Naive B cell (primary cell): ENCODE measurements around the gene PISD. TPM values are rescaled to one million over a fixed set of nuclear protein-coding genes. Genes with fewer than 3 reads are reported as not detected.
"Not testable (repeated sequence)": the region's sequence is repeated elsewhere in the genome, so short reads cannot be mapped to it uniquely, and the experiment has no call there.

Experiments used
- ATAC-seq, 2 donors: fragments of 150-1000 bp; cut with Tn5 transposase; 2 replicates each; pipeline ENCODE4 v1.10.0; 2021; ENCODE audit warnings: low read depth in 2 of 2, mild to moderate bottlenecking in 2 of 2, moderate library complexity in 2 of 2
- DNase-seq: peaks from one replicate; pipeline ENCODE4 v3.0.0; 2022
- H3K27ac Mint-ChIP-seq, 6 donors: one replicate each; pipeline ENCODE4 v1.8.0; 2020 to 2022; ENCODE audit warnings: mild to moderate bottlenecking in 6 of 6, mixed read lengths in 6 of 6, moderate library complexity in 5 of 6, inconsistent platforms in 2 of 6
- H3K27me3 Mint-ChIP-seq, 3 donors: one replicate each; pipeline ENCODE4 v1.8.0; 2021 to 2022; ENCODE audit warnings: mixed read lengths in 3 of 3, mild to moderate bottlenecking in 1 of 3
- H3K36me3 Mint-ChIP-seq, 2 donors: one replicate each; pipeline ENCODE4 v1.8.0; 2020 to 2022; ENCODE audit warnings: mixed read lengths in 2 of 2, inconsistent platforms in 1 of 2, mild to moderate bottlenecking in 1 of 2
- H3K4me1 Mint-ChIP-seq, 3 donors: one replicate each; pipeline ENCODE4 v1.8.0; 2020 to 2022; ENCODE audit warnings: mixed read lengths in 3 of 3, inconsistent platforms in 1 of 3, mild to moderate bottlenecking in 1 of 3, moderate library complexity in 1 of 3
- H3K4me3 Mint-ChIP-seq, 8 donors: one replicate each; pipeline ENCODE4 v1.8.0; 2020 to 2022; ENCODE audit warnings: mild to moderate bottlenecking in 8 of 8, mixed read lengths in 8 of 8, moderate library complexity in 8 of 8, inconsistent platforms in 2 of 8
- H3K9me3 Mint-ChIP-seq, 7 donors: one replicate each; pipeline ENCODE4 v1.8.0; 2020 to 2022; ENCODE audit warnings: mixed read lengths in 7 of 7, mild to moderate bottlenecking in 5 of 7, inconsistent platforms in 2 of 7, moderate library complexity in 1 of 7
- polyA plus RNA-seq, 6 donors: library from polyadenylated mRNA; unstranded; fragments of 300-500 nt; fragmentation: Illumina TruSeq; gene quantifications; one replicate each; pipeline ENCODE4 v1.2.3, GENCODE V29; 2021; ENCODE audit warnings: low read depth in 6 of 6

The PISD gene
- polyA plus RNA-seq, 6 donors from 2014 or later, result 14.9 to 23.1 (median 18.9) TPM

DNA sequence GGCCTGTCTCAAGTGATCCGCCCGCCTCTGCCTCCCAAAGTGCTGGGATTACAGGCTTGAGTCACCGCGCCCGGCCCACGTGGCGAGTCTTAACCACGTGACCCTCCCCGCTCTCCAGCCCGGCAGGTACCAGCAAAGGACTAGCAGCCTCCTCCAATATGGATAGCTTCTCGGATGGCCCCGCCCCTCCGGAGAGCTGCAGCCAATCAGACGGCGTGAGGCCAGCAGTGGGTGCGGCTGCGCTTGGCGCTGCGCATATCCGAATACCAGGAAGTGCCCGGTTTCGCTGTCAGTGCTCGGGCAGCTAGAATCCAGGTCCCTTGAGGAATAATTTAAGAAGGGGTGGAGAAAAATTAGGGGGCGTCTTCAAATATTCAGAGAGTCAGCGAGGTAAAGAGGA is 14.7 kb upstream of the PISD start:
- Mint-ChIP-seq H3K27me3 (no peaks in the 10 kb centered on the region), H3K9me3 (no peaks in the 10 kb centered on the region)
- peak; percentile 95 to 98 for ATAC-seq

DNA sequence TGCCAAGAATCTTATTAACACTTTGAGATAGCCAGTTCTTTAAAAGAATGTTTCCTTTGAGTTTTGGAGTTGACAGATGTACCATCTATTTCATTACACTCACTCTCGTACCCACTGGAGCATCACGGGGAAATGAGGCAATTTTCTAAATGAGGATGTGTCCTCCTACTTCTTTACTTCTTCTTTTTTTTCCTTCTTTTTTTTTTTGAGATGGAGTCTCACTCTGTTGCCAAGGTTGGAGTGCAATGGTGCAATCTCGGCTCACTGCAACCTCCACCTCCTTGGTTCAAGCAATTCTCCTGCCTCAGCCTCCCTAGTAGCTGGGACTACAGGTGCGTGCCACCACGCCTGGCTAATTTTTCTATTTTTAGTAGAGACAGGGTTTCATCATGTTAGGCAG is 12.2 kb upstream of the PISD start:
- ATAC-seq, result peak; percentile 53 to 56
- H3K4me3 Mint-ChIP-seq, result peak overlapping the region in 6 of 8 donors; percentile 11 to 80 (median 51)
- not testable (repeated sequence) for H3K9me3 Mint-ChIP-seq, H3K27me3 Mint-ChIP-seq, H3K36me3 Mint-ChIP-seq
- peak overlapping the region; percentile 28 to 90 (median 79) for H3K27ac Mint-ChIP-seq
- DNase-seq, result peak; percentile 55
- peaks cover 20 to 41% (median 22%) of the 10 kb centered on the region in 3 donors for H3K4me1 Mint-ChIP-seq

More for the DNA sequence above, 14.7 kb upstream of the PISD start:
- Mint-ChIP-seq H3K4me1 (peaks cover 22 to 41% (median 23%) of the 10 kb centered on the region in 3 donors), H3K27ac (peak overlapping the region; percentile 95 to 99 (median 98)), H3K4me3 (peak overlapping the region; percentile 87 to 98 (median 96)), H3K36me3 (no peaks in the 10 kb centered on the region)
- peak; percentile 87 for DNase-seq

DNA sequence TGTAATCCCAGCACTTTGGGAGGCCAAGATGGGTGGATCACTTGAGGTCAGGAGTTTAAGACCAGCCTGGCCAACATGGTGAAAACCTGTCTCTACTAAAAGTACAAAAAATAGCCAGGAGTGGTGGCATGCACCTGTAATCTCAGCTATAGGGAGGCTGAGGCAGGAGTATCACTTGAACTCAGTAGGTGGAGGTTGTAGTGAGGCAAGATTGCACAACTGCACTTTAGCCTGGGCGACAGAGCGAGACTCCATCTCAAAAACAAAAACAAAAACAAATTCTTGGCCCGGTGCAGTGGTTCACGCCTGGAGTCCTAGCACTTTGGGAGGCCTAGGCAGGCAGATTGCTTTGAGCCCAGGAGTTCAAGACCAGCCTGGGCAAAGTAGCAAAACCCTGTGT is 6.8 kb upstream of the PISD start:
- ATAC-seq, H3K4me3 Mint-ChIP-seq, H3K27ac Mint-ChIP-seq, H3K27me3 Mint-ChIP-seq, DNase-seq, H3K9me3 Mint-ChIP-seq, H3K36me3 Mint-ChIP-seq: not testable (repeated sequence)
- H3K4me1 Mint-ChIP-seq, result peaks cover 3 to 15% (median 5%) of the 10 kb centered on the region in 3 donors

DNA sequence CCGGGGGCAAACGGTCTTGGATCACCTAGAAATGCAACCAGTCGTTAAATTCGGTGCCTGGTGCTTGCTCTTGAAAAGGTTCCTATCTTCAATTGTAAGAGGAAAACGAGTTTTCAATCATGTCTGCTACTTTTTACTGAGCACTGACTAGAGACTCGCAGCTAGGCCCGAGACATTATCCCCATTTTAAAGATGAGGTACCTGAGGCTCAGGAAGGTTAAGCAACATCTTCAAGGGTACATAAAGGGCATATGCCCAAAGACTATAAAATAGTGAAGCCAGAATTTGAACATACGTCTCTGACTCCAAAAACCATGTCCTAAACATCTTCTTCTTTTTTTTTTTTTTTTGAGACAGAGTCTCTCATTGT is 638 bp upstream of the PISD start:
- ATAC-seq (no peak), DNase-seq (no peak)
- Mint-ChIP-seq H3K27ac (peak overlapping the region; percentile 97 to 100 (median 98)), H3K36me3 (no peaks in the 10 kb centered on the region), H3K9me3 (no peaks in the 10 kb centered on the region), H3K4me1 (peaks cover 23 to 39% (median 31%) of the 10 kb centered on the region in 3 donors), H3K4me3 (peak overlapping the region; percentile 93 to 100 (median 98)), H3K27me3 (no peaks in the 10 kb centered on the region)

DNA sequence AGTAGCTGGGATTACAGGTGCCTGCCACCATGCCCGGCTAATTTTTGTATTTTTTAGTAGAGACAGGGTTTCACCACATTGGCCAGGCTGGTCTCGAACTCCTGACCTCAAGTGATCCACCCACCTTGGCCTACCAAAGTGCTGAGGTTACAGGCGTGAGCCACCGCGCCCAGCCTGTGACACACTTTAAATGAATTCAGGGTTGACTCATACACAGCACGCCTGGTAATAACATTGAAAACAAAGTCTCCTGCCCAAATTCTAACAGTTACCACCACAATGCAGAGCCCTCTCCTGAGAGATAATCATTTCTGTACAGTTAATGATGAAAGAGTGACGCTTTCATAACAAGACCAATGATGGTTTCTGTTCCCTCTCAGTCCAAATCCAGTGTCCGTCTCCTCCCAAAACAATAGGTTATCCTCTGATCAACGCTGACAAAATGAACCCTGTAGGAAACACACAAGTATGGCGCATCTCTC is 1.1 kb downstream of the PISD start:
- DNase-seq, H3K27me3 Mint-ChIP-seq, H3K36me3 Mint-ChIP-seq, H3K9me3 Mint-ChIP-seq, ATAC-seq: not testable (repeated sequence)
- H3K4me3 Mint-ChIP-seq, result peak overlapping the region; percentile 93 to 100 (median 98)
- H3K4me1 Mint-ChIP-seq, result peaks cover 23 to 39% (median 37%) of the 10 kb centered on the region in 3 donors
- peak overlapping the region in 5 of 6 donors; percentile 88 to 98 (median 97) for H3K27ac Mint-ChIP-seq

DNA sequence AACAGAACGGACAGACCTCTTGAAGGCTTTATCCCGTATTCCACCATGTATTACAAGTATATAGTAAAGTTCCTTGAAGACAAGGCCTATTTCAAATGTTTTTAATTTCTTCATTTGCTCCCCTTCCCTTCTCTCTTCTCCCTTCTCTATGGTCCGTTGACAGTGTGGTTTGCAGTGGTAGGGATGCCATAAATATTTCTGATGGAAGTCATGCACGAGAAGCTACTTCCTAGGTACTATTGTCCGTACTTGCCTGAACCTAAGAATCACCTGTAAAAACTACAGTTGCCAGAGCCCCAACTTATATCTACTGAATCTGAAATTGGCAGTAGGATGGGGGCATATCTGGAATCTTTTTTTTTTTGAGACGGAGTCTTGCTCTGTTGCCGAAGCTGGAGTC is 2.8 kb downstream of the PISD start:
- Mint-ChIP-seq H3K36me3 (no peaks in the 10 kb centered on the region), H3K4me1 (peaks cover 22 to 43% (median 38%) of the 10 kb centered on the region in 3 donors), H3K9me3 (no peaks in the 10 kb centered on the region), H3K4me3 (peak overlapping the region in 2 of 8 donors; percentile 33 to 71), H3K27me3 (no peaks in the 10 kb centered on the region), H3K27ac (peak overlapping the region in 1 of 6 donors; percentile 27)
- DNase-seq (no peak), ATAC-seq (no peak)

DNA sequence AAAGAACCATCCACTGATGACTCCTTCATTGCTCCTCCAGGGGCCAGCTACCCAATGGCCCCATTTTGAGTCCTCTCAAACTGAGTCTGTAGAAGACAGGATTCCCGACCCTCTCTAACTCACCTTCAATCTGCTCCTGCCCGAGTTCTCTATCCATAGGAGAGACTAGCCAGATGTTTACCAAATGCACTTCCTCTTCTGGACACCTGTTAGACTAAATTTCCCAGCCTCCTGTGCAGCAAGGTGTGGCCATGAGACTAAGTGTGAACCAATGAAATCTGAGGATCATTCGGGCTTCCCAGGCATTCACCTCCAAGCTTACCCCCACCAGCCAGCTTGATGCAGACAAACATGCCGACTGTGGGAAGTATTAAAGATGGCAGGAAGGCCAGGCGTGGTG is 7.6 kb downstream of the PISD start:
- Mint-ChIP-seq H3K4me1 (peaks cover 26 to 58% (median 31%) of the 10 kb centered on the region in 3 donors), H3K4me3 (peak overlapping the region in 2 of 8 donors; percentile 40 to 53), H3K36me3 (no peaks in the 10 kb centered on the region)

DNA sequence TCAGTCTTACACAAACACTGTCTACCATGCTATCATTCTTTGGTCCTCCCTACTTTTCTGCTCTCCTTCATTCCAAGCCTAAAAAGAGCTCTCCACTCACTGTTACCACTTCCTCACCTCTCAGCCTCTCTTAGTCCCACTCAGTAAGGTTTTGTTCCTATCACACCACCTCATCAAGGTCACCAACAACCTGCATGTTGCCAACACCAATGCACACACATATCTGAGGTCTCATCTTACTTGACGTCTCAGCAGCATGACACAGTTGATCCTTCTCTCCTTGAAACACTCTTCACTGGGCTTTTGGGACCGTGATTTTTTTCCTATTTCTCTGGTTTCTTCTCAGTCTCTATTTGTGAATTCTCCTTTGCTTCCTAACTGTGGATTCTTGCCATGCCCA is 8.1 kb downstream of the PISD start:
- Mint-ChIP-seq H3K27me3 (no peaks in the 10 kb centered on the region), H3K27ac (peak overlapping the region in 2 of 6 donors; percentile 17 to 84), H3K9me3 (no peaks in the 10 kb centered on the region), H3K4me3 (peak overlapping the region in 1 of 8 donors; percentile 59), H3K4me1 (peaks cover 26 to 54% (median 26%) of the 10 kb centered on the region in 3 donors), H3K36me3 (no peaks in the 10 kb centered on the region)
- DNase-seq, result no peak
- no peak for ATAC-seq

More for the DNA sequence above, 7.6 kb downstream of the PISD start:
- no peaks in the 10 kb centered on the region for H3K27me3 Mint-ChIP-seq
- DNase-seq, result no peak
- no peak for ATAC-seq
- H3K9me3 Mint-ChIP-seq, result no peaks in the 10 kb centered on the region
- H3K27ac Mint-ChIP-seq, result peak overlapping the region in 3 of 6 donors; percentile 6 to 84 (median 17)

DNA sequence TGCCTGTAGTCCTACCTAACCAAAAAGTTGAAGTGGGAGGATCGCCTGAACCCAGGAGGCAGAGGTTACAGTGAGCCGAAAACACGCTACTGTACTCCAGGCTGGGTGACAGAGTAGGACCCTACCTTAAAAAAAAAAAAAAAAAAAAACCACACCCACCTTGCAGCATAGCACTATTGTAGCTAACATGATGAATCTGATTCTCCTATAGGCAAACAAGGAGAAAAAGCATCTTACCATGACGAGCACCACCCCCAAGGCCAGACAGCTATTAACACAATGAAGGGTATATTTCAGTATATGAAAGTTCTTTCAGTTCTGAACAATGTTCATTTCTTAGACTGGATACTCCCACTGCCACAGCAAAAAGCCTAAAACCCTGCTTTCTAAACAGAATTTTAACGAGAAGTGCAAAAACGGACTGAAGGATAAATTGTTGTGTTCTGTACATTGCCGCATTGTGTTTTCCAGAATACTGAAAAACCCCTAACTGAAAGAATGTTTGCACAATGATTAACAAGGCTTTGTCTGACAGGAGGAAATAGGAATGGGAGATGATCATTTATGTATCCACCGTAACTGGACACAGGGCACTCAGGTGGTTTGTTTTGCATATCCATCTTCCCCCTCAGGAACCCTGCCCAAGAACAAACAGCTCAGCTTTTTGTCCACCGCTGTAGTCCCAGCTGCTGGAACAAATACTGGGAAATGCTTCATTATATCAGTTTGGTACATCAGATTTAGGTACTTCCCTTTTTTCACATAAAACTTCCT is 8.9 kb downstream of the PISD start:
- no peaks in the 10 kb centered on the region for H3K9me3 Mint-ChIP-seq
- peaks cover 24 to 51% (median 26%) of the 10 kb centered on the region in 3 donors for H3K4me1 Mint-ChIP-seq
- H3K36me3 Mint-ChIP-seq, result no peaks in the 10 kb centered on the region
- peak overlapping the region in 3 of 6 donors; percentile 34 to 91 (median 56) for H3K27ac Mint-ChIP-seq
- H3K4me3 Mint-ChIP-seq, result peak overlapping the region in 1 of 8 donors; percentile 52
- ATAC-seq (no peak), DNase-seq (no peak)
- no peaks in the 10 kb centered on the region for H3K27me3 Mint-ChIP-seq

DNA sequence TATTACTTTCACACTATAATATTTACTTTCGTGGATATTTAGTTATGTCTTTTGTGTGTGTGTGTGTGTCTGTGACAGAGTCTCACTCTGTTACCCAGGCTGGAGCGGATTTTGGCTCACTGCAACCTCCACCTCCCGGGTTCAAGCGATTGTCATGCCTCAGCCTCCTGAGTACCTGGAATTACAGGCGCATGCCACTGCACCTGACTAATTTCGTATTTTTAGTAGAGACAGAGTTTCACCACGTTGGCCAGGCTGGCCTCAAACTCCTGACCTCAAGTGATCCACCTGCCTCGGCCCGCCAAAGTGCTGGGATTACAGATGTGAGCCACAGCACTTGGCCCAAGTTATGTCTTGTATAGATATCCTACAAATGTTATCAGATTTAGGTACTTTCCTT is 9.9 kb downstream of the PISD start:
- H3K27me3 Mint-ChIP-seq, result no peaks in the 10 kb centered on the region
- H3K36me3 Mint-ChIP-seq, result no peaks in the 10 kb centered on the region
- H3K9me3 Mint-ChIP-seq, result no peaks in the 10 kb centered on the region
- ATAC-seq, result no peak
- peak overlapping the region in 3 of 6 donors; percentile 39 to 78 (median 62) for H3K27ac Mint-ChIP-seq
- H3K4me1 Mint-ChIP-seq, result peaks cover 18 to 51% (median 26%) of the 10 kb centered on the region in 3 donors
- no peak overlapping the region for H3K4me3 Mint-ChIP-seq
- no peak for DNase-seq

DNA sequence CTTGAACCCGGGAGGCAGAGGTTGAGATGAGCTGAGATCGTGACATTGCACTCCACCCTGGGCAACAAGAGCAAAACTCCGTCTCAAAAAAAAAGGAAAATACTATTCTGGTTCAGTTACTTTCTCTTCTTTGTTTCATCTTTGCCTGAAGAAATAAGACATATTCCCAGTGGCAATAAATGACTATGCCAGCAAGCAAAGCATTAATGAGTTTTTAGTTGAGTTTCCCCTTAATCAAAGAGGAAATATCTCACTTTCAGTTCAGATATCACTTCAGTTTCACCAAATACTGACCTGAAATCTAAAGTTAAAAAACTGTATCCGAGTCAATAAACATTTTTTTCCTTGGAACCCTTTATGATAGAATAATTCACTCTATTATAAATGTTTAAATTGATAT is 10.4 kb downstream of the PISD start:
- Mint-ChIP-seq H3K4me3 (peak overlapping the region in 2 of 8 donors; percentile 9 to 54), H3K27me3 (no peaks in the 10 kb centered on the region), H3K4me1 (peaks cover 16 to 51% (median 26%) of the 10 kb centered on the region in 3 donors), H3K36me3 (no peaks in the 10 kb centered on the region), H3K9me3 (no peaks in the 10 kb centered on the region), H3K27ac (peak overlapping the region in 3 of 6 donors; percentile 38 to 78 (median 72))
- no peak for DNase-seq
- no peak for ATAC-seq

DNA sequence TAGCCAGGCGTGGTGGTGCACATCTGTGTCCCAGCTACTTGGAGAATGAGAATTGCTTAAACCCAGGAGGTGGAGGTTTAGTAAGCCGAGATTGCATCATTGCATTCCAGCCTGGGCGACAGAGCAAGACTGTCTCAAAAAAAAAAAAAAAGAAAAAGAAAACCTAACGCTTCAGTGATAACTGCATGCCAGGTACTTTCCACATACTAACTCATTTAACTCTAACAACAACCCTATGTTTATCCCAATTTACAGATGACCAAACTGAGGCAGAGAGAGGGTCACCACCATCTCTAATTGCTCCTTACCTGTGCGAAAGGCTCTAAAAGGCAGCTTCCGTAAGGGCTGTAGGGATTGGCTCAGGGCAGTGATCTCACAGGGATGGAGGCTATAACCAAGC is 11.6 kb downstream of the PISD start:
- no peak overlapping the region for H3K27ac Mint-ChIP-seq
- no peaks in the 10 kb centered on the region for H3K9me3 Mint-ChIP-seq
- no peak overlapping the region for H3K4me3 Mint-ChIP-seq
- H3K4me1 Mint-ChIP-seq, result peaks cover 13 to 47% (median 26%) of the 10 kb centered on the region in 3 donors
- DNase-seq, result no peak
- no peak for ATAC-seq
- no peaks in the 10 kb centered on the region for H3K27me3 Mint-ChIP-seq
- no peaks in the 10 kb centered on the region for H3K36me3 Mint-ChIP-seq

DNA sequence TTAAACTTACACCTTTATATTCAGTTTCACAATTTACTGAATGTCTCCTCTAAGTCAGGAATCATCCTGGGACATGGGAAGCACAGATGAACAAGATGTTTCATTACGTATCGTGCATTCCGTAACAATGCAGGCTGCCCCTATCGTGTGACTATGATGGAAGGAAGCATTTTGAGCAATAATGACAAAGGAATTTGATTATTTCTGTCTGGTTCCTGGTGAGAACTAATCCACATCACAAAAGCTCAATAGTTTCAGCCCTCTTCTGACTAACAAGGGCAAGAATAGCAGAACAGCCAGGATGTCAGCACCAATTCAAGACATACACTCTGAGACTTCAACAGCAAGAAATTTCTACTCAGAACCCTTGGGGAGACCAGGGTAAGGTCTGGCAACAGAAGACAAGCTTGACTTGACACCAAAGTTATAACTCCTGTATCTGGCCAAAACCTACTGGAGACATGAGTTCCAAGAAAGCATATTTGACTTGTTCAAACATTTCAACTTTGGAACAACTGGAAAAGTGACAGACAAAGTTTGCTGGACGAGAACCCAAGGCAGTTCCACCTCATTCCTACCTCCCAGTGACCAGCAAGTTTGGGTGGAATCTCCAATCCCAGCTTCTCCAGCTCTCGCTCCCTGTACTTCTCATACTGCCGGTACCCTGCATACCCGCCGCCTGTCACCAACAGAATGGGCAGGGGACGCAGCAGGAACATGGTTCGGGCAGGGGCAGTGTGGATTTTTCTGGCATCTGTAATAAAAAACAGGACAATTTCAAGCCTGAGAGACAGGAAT is 14.3 kb downstream of the PISD start:
- Mint-ChIP-seq H3K4me3 (no peak overlapping the region), H3K4me1 (peaks cover 0 to 30% (median 7%) of the 10 kb centered on the region in 3 donors), H3K27ac (peak overlapping the region in 1 of 6 donors; percentile 65), H3K36me3 (peaks cover 0 to 3% of the 10 kb centered on the region in 2 donors), H3K27me3 (no peaks in the 10 kb centered on the region), H3K9me3 (no peaks in the 10 kb centered on the region)
- DNase-seq (no peak), ATAC-seq (no peak)
